Neural cell (in vitro differentiated cells): ENCODE results near the gene ANK2. TPM values are rescaled to one million over a fixed set of nuclear protein-coding genes. Genes with fewer than 3 reads are reported as not detected.

Source experiments
- H2AFZ ChIP-seq: fragments of 200-600, 300-800 bp; sonication (generic), shearing (Covaris generic); 2 replicates; pipeline ENCODE4 v1.6.0; 2014; ENCODE audit warnings: low read depth, mild to moderate bottlenecking, antibody characterized with exemption, low read length, moderate library complexity
- H3F3A ChIP-seq: fragments of 200-600 bp; shearing (Covaris generic); 2 replicates; pipeline ENCODE4 v1.6.1; 2016; ENCODE audit warnings: mild to moderate bottlenecking, moderate library complexity, mixed read lengths, antibody characterized with exemption, low read length; ENCODE audit not compliant: insufficient read depth, poor library complexity, severe bottlenecking
- H3K27ac ChIP-seq: fragments of 200-600, 300-800 bp; sonication (generic), shearing (Covaris generic); 2 replicates; pipeline ENCODE4 v1.5.1; 2014; ENCODE audit warnings: mild to moderate bottlenecking, low read length, moderate library complexity
- H3K27me3 ChIP-seq: fragments of 300-800, 200-600 bp; sonication (generic), shearing (Covaris generic); 2 replicates; pipeline ENCODE4 v1.6.0; 2014; ENCODE audit warnings: mild to moderate bottlenecking, low read depth, low read length, moderate library complexity; ENCODE audit not compliant: insufficient read depth
- H3K36me3 ChIP-seq: fragments of 300-800, 200-600 bp; sonication (generic), shearing (Covaris generic); 2 replicates; pipeline ENCODE4 v1.5.1; 2014; ENCODE audit warnings: mild to moderate bottlenecking, antibody characterized with exemption, low read length, moderate library complexity; ENCODE audit not compliant: insufficient read depth
- H3K4me2 ChIP-seq: fragments of 300-800, 200-600 bp; sonication (generic), shearing (Covaris generic); 2 replicates; pipeline ENCODE4 v1.6.0; 2014; ENCODE audit warnings: mild to moderate bottlenecking, low read length
- H3K4me3 ChIP-seq: fragments of 300-800, 200-600 bp; sonication (generic), shearing (Covaris generic); 2 replicates; pipeline ENCODE4 v1.5.1; 2014; ENCODE audit warnings: mild to moderate bottlenecking, low read length, moderate library complexity
- H3K79me2 ChIP-seq: fragments of 200-600 bp; shearing (Covaris generic); replicated peaks from 2 replicates; pipeline ENCODE4 v1.6.0; 2014; ENCODE audit warnings: mild to moderate bottlenecking, low read length, moderate library complexity; ENCODE audit not compliant: insufficient read depth
- H3K9ac ChIP-seq: fragments of 300-800, 200-600 bp; sonication (generic), shearing (Covaris generic); 2 replicates; pipeline ENCODE4 v1.6.1; 2016; ENCODE audit warnings: mild to moderate bottlenecking, low read length, mixed read lengths
- H3K9me2 ChIP-seq: fragments of 200-600 bp; shearing (Covaris generic); 2 replicates; pipeline ENCODE4 v1.6.1; 2016; ENCODE audit warnings: mild to moderate bottlenecking, low read length, mixed read lengths; ENCODE audit not compliant: insufficient read depth
- H3K9me3 ChIP-seq: fragments of 200-600, 300-800 bp; sonication (generic), shearing (Covaris generic); 2 replicates; pipeline ENCODE4 v1.6.1; 2016; ENCODE audit warnings: mild to moderate bottlenecking, mixed run types, low read length, moderate library complexity, mixed read lengths
- H4K20me1 ChIP-seq: fragments of 200-600 bp; shearing (Covaris generic); 2 replicates; pipeline ENCODE4 v1.6.1; 2016; ENCODE audit warnings: mild to moderate bottlenecking, mixed run types; ENCODE audit not compliant: insufficient read depth
- EP300 ChIP-seq: fragments of 450-650 bp; conservative IDR thresholded peaks from 2 replicates; pipeline ENCODE4 v1.6.1; 2014; ENCODE audit warnings: antibody characterized with exemption, mild to moderate bottlenecking, moderate library complexity; ENCODE audit not compliant: poor library complexity, severe bottlenecking
- EZH2 ChIP-seq: fragments of 200-600, 300-800 bp; shearing (Covaris generic), sonication (generic); IDR thresholded peaks from 2 replicates; pipeline ENCODE4 v1.6.1; 2014; ENCODE audit warnings: antibody characterized with exemption, low read length, borderline replicate concordance, mild to moderate bottlenecking; ENCODE audit not compliant: insufficient read depth, poor library complexity, severe bottlenecking
- MXI1 ChIP-seq: fragments of 450-650 bp; conservative IDR thresholded peaks from 2 replicates; pipeline ENCODE4 v1.6.1; 2014; ENCODE audit warnings: antibody characterized with exemption, mild to moderate bottlenecking; ENCODE audit not compliant: poor library complexity, severe bottlenecking
- POLR2AphosphoS5 ChIP-seq: IDR thresholded peaks from 2 replicates; pipeline ENCODE4 v1.6.1; 2012
- RAD21 ChIP-seq: fragments of 450-650 bp; conservative IDR thresholded peaks from 2 replicates; pipeline ENCODE4 v1.6.1; 2014; ENCODE audit warnings: antibody characterized with exemption, mild to moderate bottlenecking, moderate library complexity
- SMC3 ChIP-seq: fragments of 450-650 bp; conservative IDR thresholded peaks from 2 replicates; pipeline ENCODE4 v1.6.1; 2014; ENCODE audit warnings: antibody characterized with exemption, mild to moderate bottlenecking, moderate library complexity; ENCODE audit not compliant: poor library complexity
- TAF1 ChIP-seq: IDR thresholded peaks from 2 replicates; pipeline ENCODE4 v1.6.1; 2012; ENCODE audit warnings: low read depth
- polyA plus RNA-seq: library from polyadenylated mRNA; depleted of rRNA; stranded (reverse); fragments of >200 nt; gene quantifications from 2 replicates; pipeline ENCODE4 v1.2.3, GENCODE V29; 2014
- TF ChIP-seq, protein P1 (sequence below): IDR thresholded peaks from 2 replicates; pipeline ENCODE4 v1.6.1; 2012; ENCODE audit warnings: borderline replicate concordance
- TF ChIP-seq, protein P2 (sequence below): fragments of 450-650 bp; IDR thresholded peaks from 2 replicates; pipeline ENCODE4 v1.5.1; 2014; ENCODE audit warnings: antibody characterized with exemption, mild to moderate bottlenecking, moderate library complexity; ENCODE audit not compliant: poor library complexity, severe bottlenecking

Gene ANK2
- polyA plus RNA-seq, 1 donor from 2014 or later: 52.0 TPM

DNA sequence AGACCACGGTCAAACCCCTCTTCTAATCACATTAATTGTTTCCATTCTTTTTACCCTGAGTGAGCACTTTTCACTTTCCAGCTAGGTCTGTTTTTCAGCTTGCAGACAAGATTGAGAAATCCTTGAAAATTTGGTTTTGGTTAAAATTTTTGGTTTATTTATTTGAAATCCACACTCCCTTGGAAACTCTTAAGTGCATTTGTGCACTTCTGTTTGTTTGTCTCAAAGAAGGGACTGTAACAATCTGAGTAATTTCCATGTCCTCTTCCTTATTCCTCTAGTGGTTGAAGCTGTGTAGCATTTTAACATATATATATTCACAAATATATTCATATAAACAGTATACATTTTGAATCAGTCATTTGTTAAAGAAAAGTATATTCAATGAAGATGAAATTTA lies 333.3 kb downstream of the ANK2 start:
- H3K79me2 ChIP-seq: no peaks in the 10 kb centered on the region
- no peaks in the 10 kb centered on the region for H3K9me2 ChIP-seq
- peaks cover 8% of the 10 kb centered on the region for H3K36me3 ChIP-seq
- H3K27me3 ChIP-seq: no peaks in the 10 kb centered on the region
- no peaks in the 10 kb centered on the region for H4K20me1 ChIP-seq
- no peak overlapping the region for H2AFZ ChIP-seq
- H3K4me2 ChIP-seq: no peak overlapping the region
- no peak overlapping the region for H3K4me3 ChIP-seq
- no peaks in the 10 kb centered on the region for H3F3A ChIP-seq
- H3K27ac ChIP-seq: no peak overlapping the region
- no peaks in the 10 kb centered on the region for H3K9me3 ChIP-seq
- TF ChIP-seq SMC3 (no peak), POLR2AphosphoS5 (no peak), TAF1 (no peak), EP300 (no peak)
- TF ChIP-seq, protein P1, sequence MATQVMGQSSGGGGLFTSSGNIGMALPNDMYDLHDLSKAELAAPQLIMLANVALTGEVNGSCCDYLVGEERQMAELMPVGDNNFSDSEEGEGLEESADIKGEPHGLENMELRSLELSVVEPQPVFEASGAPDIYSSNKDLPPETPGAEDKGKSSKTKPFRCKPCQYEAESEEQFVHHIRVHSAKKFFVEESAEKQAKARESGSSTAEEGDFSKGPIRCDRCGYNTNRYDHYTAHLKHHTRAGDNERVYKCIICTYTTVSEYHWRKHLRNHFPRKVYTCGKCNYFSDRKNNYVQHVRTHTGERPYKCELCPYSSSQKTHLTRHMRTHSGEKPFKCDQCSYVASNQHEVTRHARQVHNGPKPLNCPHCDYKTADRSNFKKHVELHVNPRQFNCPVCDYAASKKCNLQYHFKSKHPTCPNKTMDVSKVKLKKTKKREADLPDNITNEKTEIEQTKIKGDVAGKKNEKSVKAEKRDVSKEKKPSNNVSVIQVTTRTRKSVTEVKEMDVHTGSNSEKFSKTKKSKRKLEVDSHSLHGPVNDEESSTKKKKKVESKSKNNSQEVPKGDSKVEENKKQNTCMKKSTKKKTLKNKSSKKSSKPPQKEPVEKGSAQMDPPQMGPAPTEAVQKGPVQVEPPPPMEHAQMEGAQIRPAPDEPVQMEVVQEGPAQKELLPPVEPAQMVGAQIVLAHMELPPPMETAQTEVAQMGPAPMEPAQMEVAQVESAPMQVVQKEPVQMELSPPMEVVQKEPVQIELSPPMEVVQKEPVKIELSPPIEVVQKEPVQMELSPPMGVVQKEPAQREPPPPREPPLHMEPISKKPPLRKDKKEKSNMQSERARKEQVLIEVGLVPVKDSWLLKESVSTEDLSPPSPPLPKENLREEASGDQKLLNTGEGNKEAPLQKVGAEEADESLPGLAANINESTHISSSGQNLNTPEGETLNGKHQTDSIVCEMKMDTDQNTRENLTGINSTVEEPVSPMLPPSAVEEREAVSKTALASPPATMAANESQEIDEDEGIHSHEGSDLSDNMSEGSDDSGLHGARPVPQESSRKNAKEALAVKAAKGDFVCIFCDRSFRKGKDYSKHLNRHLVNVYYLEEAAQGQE: no peak
- no peak overlapping the region for H3K9ac ChIP-seq

DNA sequence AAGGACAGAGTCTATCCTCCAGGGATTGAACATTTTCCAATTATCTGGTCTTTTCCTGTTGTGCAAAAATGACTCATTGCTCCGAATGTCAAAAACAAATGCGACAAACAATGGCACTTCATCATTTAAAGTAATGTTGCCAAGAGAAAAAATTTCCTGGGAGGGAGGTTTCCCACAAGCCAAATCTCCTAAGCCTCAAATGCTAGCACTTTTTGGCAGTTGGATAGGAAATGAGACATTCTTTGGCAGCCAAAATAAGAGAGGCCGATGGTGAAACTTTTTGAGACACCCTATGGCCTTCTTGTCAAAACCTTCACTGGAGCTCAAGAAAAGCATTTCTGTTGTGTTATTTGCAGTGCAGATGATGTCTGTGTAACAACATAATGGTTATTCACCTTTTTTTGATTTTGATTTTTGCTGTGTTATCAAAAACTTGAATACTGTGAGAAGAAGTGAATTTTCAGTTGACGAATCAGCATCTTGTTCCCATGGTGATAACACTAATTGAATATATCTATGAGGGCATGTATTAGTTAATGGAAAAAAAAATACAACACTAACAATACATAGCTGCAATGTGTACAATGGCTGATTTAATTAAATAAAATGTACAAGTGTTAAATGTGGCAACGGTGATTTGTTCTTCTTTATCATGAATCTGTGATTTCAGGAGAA lies 333.8 kb downstream of the ANK2 start:
- Histone ChIP-seq H3K9me3 (no peaks in the 10 kb centered on the region), H3F3A (no peaks in the 10 kb centered on the region), H3K4me3 (no peak overlapping the region), H2AFZ (no peak overlapping the region), H3K79me2 (no peaks in the 10 kb centered on the region), H3K27ac (no peak overlapping the region), H3K4me2 (no peak overlapping the region), H3K9ac (no peak overlapping the region), H3K9me2 (no peaks in the 10 kb centered on the region), H3K36me3 (peaks cover 8% of the 10 kb centered on the region), H4K20me1 (no peaks in the 10 kb centered on the region), H3K27me3 (no peaks in the 10 kb centered on the region)
- TF ChIP-seq, protein P2, sequence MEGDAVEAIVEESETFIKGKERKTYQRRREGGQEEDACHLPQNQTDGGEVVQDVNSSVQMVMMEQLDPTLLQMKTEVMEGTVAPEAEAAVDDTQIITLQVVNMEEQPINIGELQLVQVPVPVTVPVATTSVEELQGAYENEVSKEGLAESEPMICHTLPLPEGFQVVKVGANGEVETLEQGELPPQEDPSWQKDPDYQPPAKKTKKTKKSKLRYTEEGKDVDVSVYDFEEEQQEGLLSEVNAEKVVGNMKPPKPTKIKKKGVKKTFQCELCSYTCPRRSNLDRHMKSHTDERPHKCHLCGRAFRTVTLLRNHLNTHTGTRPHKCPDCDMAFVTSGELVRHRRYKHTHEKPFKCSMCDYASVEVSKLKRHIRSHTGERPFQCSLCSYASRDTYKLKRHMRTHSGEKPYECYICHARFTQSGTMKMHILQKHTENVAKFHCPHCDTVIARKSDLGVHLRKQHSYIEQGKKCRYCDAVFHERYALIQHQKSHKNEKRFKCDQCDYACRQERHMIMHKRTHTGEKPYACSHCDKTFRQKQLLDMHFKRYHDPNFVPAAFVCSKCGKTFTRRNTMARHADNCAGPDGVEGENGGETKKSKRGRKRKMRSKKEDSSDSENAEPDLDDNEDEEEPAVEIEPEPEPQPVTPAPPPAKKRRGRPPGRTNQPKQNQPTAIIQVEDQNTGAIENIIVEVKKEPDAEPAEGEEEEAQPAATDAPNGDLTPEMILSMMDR: no peak
- no peak for TF ChIP-seq EZH2
- TF ChIP-seq MXI1: no peak
- no peak for TF ChIP-seq RAD21
- no peak for TF ChIP-seq TAF1
- TF ChIP-seq SMC3: no peak
- no peak for TF ChIP-seq EP300
- TF ChIP-seq POLR2AphosphoS5: no peak
- TF ChIP-seq, protein P1: no peak
